GM06990 (cell line): ENCODE data around the gene LCE3C.

ENCODE experiments used
- DNase-seq: peaks from one replicate; pipeline ENCODE4 v3.0.0-alpha.2; 2011; ENCODE audit not compliant: insufficient read length; ENCODE audit errors: extremely low read depth
- H3K27me3 ChIP-seq: replicated peaks from 2 replicates; pipeline ENCODE4 v1.6.0; 2011; ENCODE audit warnings: low read length; ENCODE audit not compliant: control insufficient read depth, insufficient read depth
- H3K36me3 ChIP-seq: 2 replicates; pipeline ENCODE4 v1.5.1; 2011; ENCODE audit warnings: low read length; ENCODE audit not compliant: control insufficient read depth, insufficient read depth
- H3K4me3 ChIP-seq: replicated peaks from 2 replicates; pipeline ENCODE4 v1.5.1; 2011; ENCODE audit warnings: low read depth, mild to moderate bottlenecking, control low read depth, low read length
- CTCF ChIP-seq: IDR thresholded peaks from 2 replicates; pipeline ENCODE4 v1.5.1; 2011; ENCODE audit warnings: low read length, control low read depth, mild to moderate bottlenecking, inconsistent platforms; ENCODE audit not compliant: insufficient read depth, poor library complexity, severe bottlenecking

The LCE3C gene

DNA sequence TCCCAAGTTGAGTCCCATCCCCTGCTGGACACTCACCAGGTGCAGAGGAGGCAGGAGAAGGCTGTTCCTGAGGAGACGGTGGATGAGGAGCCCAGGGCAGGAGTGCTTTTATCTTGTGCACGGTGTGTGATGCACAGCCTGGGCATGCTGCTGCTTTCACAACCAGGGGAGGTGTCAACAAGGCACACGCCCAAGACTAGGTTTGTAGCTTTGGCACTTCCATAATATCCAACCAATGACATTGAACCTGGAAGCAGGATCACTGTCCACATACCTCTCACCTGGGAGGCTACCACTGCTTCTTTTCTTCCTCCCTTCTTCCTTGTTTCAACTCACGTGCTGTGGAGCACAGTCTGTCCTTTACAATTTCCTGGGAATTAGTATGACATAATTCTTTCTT is 19.6 kb upstream of the LCE3C start, which contains the start of gene LCE3D:
LCE3D (minus strand) TSS at position 84 of the 400 bp plus-strand sequence. CDS start 580 bp downstream, outside the sequence.
- no peaks in the 10 kb centered on the region for H3K36me3 ChIP-seq
- no peak within 1 kb of the TSS for H3K4me3 ChIP-seq
- DNase-seq = no peak
- no peak for TF ChIP-seq CTCF
- H3K27me3 ChIP-seq = no peaks in the 10 kb centered on the region

- Histone ChIP-seq H3K4me3 (no peak overlapping the region), H3K27me3 (no peaks in the 10 kb centered on the region), H3K36me3 (no peaks in the 10 kb centered on the region)
- TF ChIP-seq CTCF = no peak
- no peak for DNase-seq
Measured at GRCh38 chr1:152582647-152583046, 17.4 kb upstream of the LCE3C start.

- DNase-seq = no peak
- no peak for TF ChIP-seq CTCF
- H3K4me3 ChIP-seq = no peak overlapping the region
- H3K27me3 ChIP-seq = no peaks in the 10 kb centered on the region
- H3K36me3 ChIP-seq = no peaks in the 10 kb centered on the region
Measured at GRCh38 chr1:152585586-152585985, 14.4 kb upstream of the LCE3C start.

DNA sequence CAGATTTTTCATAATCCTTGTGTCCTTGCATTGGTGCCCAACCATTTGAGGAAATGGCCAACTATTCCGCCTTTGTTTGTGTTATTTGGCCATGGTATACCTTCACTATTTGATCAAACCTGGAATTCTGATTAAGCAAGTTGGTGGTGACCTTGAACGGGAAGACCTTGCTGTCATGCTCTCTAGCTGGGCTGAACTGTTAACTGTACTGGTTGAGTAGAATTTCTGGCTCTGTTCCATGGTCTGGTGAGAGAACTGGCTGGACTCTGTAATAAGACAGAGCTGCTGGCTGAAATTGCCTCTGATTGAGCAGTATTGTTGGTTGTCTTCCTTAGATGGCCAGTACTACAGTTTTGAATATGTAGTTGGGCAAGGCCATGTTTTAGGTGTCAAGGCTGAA is 3.0 kb upstream of the LCE3C start:
- Histone ChIP-seq H3K36me3 (no peaks in the 10 kb centered on the region), H3K4me3 (no peak overlapping the region), H3K27me3 (no peaks in the 10 kb centered on the region)
- TF ChIP-seq CTCF = no peak
- no peak for DNase-seq

DNA sequence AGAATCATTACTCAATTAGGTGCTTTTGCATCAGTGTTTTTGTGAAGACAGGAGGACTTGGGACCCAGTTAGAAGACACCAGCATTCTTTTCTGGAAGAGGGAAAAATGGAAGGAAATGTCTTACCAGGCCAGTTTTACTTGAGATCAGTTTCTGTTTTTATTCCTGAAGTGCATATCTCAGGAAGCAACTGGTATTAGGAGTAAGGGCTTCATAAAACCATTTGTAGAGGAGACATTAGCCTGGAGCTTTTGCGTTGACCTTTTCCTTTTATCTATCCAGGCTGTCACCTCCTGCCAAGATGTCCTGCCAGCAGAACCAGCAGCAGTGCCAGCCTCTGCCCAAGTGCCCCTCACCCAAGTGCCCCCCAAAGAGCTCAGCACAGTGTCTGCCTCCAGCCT is 13.5 kb downstream of the LCE3C start, which contains the start of gene LCE3B:
LCE3B (plus strand) TSS at position 301 of the 400 bp plus-strand sequence; CDS start at position 301, 0 bp downstream.
- no peak for DNase-seq
- H3K36me3 ChIP-seq = no peaks in the 10 kb centered on the region
- no peak for TF ChIP-seq CTCF
- no peak within 1 kb of the TSS for H3K4me3 ChIP-seq
- no peaks in the 10 kb centered on the region for H3K27me3 ChIP-seq

GRCh38 chr1:152621993-152622392 is 22.0 kb downstream of the LCE3C start:
- H3K4me3 ChIP-seq = no peak overlapping the region
- no peak for DNase-seq
- no peak for TF ChIP-seq CTCF
- H3K36me3 ChIP-seq = no peaks in the 10 kb centered on the region
- no peaks in the 10 kb centered on the region; the same call in 1 of the 2 replicates for H3K27me3 ChIP-seq
